Panc1 (cell line): ENCODE measurements around the gene RAI14. TPM values are rescaled to one million over a fixed set of nuclear protein-coding genes. Genes with fewer than 3 reads are reported as not detected.

Experiments used
- ATAC-seq: fragments of 200-7000 bp; cut with Tn5 transposase; 2 replicates; pipeline ENCODE4 v1.9.1; 2020; ENCODE audit warnings: mild to moderate bottlenecking, moderate library complexity
- BruUV-seq: library from RNA; stranded (reverse); fragments of 400-500 nt; replicated peaks from 2 replicates; lab custom pipeline; 2021; lab: Mats Ljungman, UMichigan
- CTCF ChIA-PET: fragments of 300-600 bp; sonication (Branson Sonifier 250); formaldehyde crosslinking; loops from one replicate; lab custom pipeline; 2022; ENCODE audit warnings: antibody characterized with exemption; lab: Charles Lee
- POLR2A ChIA-PET: fragments of 300-600 bp; sonication (Branson Sonifier 250); formaldehyde crosslinking; loops from one replicate; lab custom pipeline; 2022; ENCODE audit warnings: antibody characterized with exemption; lab: Charles Lee
- DNase-seq: peaks from one replicate; pipeline ENCODE4 v3.0.0-alpha.2; 2010; ENCODE audit warnings: low read depth, low spot score
- H3K27ac ChIP-seq: 2 replicates; pipeline ENCODE4 v1.5.1; 2011; ENCODE audit warnings: mild to moderate bottlenecking, low read length, inconsistent platforms
- H3K27me3 ChIP-seq: fragments of 200-500 bp; sonication (Bioruptor generic); 2 replicates; pipeline ENCODE4 v1.6.0; 2014; ENCODE audit warnings: low read length, inconsistent platforms; ENCODE audit not compliant: control insufficient read depth, insufficient read depth
- H3K36me3 ChIP-seq: fragments of 200-500 bp; sonication (Bioruptor generic); 2 replicates; pipeline ENCODE4 v1.5.1; 2014; ENCODE audit warnings: inconsistent platforms, mild to moderate bottlenecking, low read length, moderate library complexity; ENCODE audit not compliant: control insufficient read depth, insufficient read depth
- H3K4me1 ChIP-seq: 2 replicates; pipeline ENCODE4 v1.5.1; 2011; ENCODE audit warnings: inconsistent platforms, mild to moderate bottlenecking, low read length, moderate library complexity; ENCODE audit not compliant: control insufficient read depth, insufficient read depth
- H3K4me3 ChIP-seq, 2 experiments: 2 replicates each; pipeline ENCODE4 v1.5.1; 2011 to 2012; ENCODE audit warnings: low read depth in 2 of 2, low read length in 2 of 2, mild to moderate bottlenecking in 2 of 2, inconsistent platforms in 1 of 2, moderate library complexity in 1 of 2
- H3K9me3 ChIP-seq: fragments of 200-500 bp; sonication (Bioruptor generic); 2 replicates; pipeline ENCODE4 v1.5.1; 2014; ENCODE audit warnings: low read depth, mild to moderate bottlenecking, inconsistent platforms, low read length, moderate library complexity; ENCODE audit not compliant: control insufficient read depth, insufficient read depth
- POLR2AphosphoS5 ChIP-seq: IDR thresholded peaks from 2 replicates; pipeline ENCODE4 v1.6.1; 2012; ENCODE audit warnings: mild to moderate bottlenecking, low read depth, low read length, moderate library complexity
- SIN3A ChIP-seq: IDR thresholded peaks from 2 replicates; pipeline ENCODE4 v1.6.1; 2012; ENCODE audit warnings: low read depth, mild to moderate bottlenecking, low read length, moderate library complexity, borderline replicate concordance; ENCODE audit not compliant: insufficient read depth
- TCF7L2 ChIP-seq: IDR thresholded peaks from 2 replicates; pipeline ENCODE4 v1.6.1; 2011; ENCODE audit warnings: mild to moderate bottlenecking, low read depth, low read length, inconsistent platforms
- in situ Hi-C: cut with HindIII; loops from 2 replicates; pipeline ENCODE4 v1.10.0; 2016; ENCODE audit warnings: low sequenced_read_pairs, low pct_unique_long_range_greater_than_20kb
- intact Hi-C: fragments of 100-400 bp; cut with micrococcal nuclease; formaldehyde crosslinking; loops from one replicate; pipeline ENCODE4 v1.10.0; 2022; ENCODE audit not compliant: unreplicated experiment
- total RNA-seq: library from RNA; stranded (reverse); gene quantifications from one replicate; pipeline ENCODE4 v1.2.1, GENCODE V29; 2021; ENCODE audit not compliant: unreplicated experiment
- TF ChIP-seq, protein P1 (sequence below), 2 experiments: IDR thresholded peaks; 2 replicates each; pipeline ENCODE4 v1.6.1; 2011 to 2012; ENCODE audit warnings: low read depth in 2 of 2, control low read depth in 1 of 2, low read length in 1 of 2, mild to moderate bottlenecking in 1 of 2, moderate library complexity in 1 of 2; ENCODE audit not compliant: insufficient read depth in 1 of 2
- TF ChIP-seq, protein P2 (sequence below): fragments of 450-650 bp; IDR thresholded peaks from 2 replicates; pipeline ENCODE4 v1.5.1; 2017; ENCODE audit warnings: mild to moderate bottlenecking

The RAI14 gene
- total RNA-seq, 1 experiment from 2014 or later: 18.5 TPM

DNA sequence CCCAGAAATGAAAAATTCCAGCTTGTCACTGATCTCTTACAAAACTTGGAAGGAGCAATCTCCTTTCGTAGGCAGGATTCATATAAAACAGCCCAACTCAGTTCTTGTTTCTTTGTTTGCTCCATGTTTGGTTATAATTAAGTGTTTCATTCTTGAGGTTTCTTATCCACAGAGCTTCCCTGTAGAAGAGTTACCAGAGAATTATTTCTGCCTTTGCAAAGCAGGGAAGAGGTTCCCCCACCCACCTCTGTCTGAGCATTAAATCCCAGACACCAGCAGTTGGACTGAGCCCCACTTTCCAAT, 34.1 kb upstream of the RAI14 start:
- no peak for DNase-seq
- TF ChIP-seq TCF7L2 (no peak), SIN3A (no peak), POLR2AphosphoS5 (no peak)
- TF ChIP-seq, protein P1, sequence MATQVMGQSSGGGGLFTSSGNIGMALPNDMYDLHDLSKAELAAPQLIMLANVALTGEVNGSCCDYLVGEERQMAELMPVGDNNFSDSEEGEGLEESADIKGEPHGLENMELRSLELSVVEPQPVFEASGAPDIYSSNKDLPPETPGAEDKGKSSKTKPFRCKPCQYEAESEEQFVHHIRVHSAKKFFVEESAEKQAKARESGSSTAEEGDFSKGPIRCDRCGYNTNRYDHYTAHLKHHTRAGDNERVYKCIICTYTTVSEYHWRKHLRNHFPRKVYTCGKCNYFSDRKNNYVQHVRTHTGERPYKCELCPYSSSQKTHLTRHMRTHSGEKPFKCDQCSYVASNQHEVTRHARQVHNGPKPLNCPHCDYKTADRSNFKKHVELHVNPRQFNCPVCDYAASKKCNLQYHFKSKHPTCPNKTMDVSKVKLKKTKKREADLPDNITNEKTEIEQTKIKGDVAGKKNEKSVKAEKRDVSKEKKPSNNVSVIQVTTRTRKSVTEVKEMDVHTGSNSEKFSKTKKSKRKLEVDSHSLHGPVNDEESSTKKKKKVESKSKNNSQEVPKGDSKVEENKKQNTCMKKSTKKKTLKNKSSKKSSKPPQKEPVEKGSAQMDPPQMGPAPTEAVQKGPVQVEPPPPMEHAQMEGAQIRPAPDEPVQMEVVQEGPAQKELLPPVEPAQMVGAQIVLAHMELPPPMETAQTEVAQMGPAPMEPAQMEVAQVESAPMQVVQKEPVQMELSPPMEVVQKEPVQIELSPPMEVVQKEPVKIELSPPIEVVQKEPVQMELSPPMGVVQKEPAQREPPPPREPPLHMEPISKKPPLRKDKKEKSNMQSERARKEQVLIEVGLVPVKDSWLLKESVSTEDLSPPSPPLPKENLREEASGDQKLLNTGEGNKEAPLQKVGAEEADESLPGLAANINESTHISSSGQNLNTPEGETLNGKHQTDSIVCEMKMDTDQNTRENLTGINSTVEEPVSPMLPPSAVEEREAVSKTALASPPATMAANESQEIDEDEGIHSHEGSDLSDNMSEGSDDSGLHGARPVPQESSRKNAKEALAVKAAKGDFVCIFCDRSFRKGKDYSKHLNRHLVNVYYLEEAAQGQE (IDR thresholded peaks at IDR 0.05; ENCODE audit: insufficient read depth in 1 of 2, low read depth in 2 of 2, low read length in 1 of 2): no peak
- TF ChIP-seq, protein P2, sequence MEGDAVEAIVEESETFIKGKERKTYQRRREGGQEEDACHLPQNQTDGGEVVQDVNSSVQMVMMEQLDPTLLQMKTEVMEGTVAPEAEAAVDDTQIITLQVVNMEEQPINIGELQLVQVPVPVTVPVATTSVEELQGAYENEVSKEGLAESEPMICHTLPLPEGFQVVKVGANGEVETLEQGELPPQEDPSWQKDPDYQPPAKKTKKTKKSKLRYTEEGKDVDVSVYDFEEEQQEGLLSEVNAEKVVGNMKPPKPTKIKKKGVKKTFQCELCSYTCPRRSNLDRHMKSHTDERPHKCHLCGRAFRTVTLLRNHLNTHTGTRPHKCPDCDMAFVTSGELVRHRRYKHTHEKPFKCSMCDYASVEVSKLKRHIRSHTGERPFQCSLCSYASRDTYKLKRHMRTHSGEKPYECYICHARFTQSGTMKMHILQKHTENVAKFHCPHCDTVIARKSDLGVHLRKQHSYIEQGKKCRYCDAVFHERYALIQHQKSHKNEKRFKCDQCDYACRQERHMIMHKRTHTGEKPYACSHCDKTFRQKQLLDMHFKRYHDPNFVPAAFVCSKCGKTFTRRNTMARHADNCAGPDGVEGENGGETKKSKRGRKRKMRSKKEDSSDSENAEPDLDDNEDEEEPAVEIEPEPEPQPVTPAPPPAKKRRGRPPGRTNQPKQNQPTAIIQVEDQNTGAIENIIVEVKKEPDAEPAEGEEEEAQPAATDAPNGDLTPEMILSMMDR: no peak
- POLR2A ChIA-PET: no interaction called here
- Histone ChIP-seq H3K4me1 (no peaks in the 10 kb centered on the region), H3K27me3 (no peaks in the 10 kb centered on the region), H3K4me3 (no peak overlapping the region), H3K27ac (no peak overlapping the region), H3K36me3 (no peaks in the 10 kb centered on the region), H3K9me3 (no peaks in the 10 kb centered on the region)
- no peak for ATAC-seq
- BruUV-seq: no TSS peak
- in situ Hi-C loops: no loop called here
- intact Hi-C loops: no loop called here
- CTCF ChIA-PET: no interaction called here

DNA sequence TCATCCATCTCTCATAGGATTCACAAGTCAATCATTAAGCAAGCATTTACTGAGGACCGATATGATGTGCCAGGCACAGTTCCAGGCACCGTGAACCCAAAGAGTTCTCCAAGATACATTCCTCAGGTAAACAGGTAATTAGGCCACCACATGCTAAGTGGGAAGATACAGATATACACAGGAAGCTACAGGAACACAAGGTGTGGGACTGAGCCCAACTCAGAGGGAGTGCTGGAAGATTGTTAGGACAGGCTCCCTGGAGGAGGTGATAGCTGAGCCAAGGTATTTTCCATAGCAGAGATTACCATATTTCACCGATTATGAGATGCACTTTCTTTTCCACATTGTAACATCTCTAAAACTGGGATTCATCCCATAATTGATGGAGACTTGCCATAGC, 31.4 kb upstream of the RAI14 start:
- BruUV-seq: no TSS peak
- ATAC-seq (no peak), DNase-seq (no peak)
- ChIA-PET CTCF (interaction anchor here (0.7 kb wide), 1 partner anchor 1737 kb away, joined by 3 read pairs; no protein-coding TSS in a partner anchor), POLR2A (no interaction called here)
- Histone ChIP-seq H3K4me3 (no peak overlapping the region), H3K36me3 (no peaks in the 10 kb centered on the region), H3K9me3 (no peaks in the 10 kb centered on the region), H3K27ac (no peak overlapping the region), H3K27me3 (no peaks in the 10 kb centered on the region), H3K4me1 (no peaks in the 10 kb centered on the region)
- intact Hi-C loops: no loop called here
- in situ Hi-C loops: no loop called here
- TF ChIP-seq SIN3A: no peak
- TF ChIP-seq, protein P2: no peak
- TF ChIP-seq POLR2AphosphoS5: no peak
- TF ChIP-seq, protein P1 (IDR thresholded peaks at IDR 0.05; ENCODE audit: insufficient read depth in 1 of 2, low read depth in 2 of 2, low read length in 1 of 2): no peak
- no peak for TF ChIP-seq TCF7L2
